OCI-LY7 (cell line): ENCODE results near the gene GTSE1.

Experiments
- EZH2phosphoT487 ChIP-seq: fragments of 200-600 bp; sonication (generic); IDR thresholded peaks from 2 replicates; pipeline ENCODE4 v1.6.1; 2018; ENCODE audit warnings: low read depth, borderline replicate concordance, mild to moderate bottlenecking, mixed run types, antibody characterized with exemption, low read length, moderate library complexity, mixed read lengths
- TF ChIP-seq, protein P1 (sequence below): fragments of 200-600 bp; sonication (generic); conservative IDR thresholded peaks from 2 replicates; pipeline ENCODE4 v1.5.1; 2014; ENCODE audit warnings: mild to moderate bottlenecking, antibody characterized with exemption, low read length, moderate library complexity, mixed read lengths

DNA sequence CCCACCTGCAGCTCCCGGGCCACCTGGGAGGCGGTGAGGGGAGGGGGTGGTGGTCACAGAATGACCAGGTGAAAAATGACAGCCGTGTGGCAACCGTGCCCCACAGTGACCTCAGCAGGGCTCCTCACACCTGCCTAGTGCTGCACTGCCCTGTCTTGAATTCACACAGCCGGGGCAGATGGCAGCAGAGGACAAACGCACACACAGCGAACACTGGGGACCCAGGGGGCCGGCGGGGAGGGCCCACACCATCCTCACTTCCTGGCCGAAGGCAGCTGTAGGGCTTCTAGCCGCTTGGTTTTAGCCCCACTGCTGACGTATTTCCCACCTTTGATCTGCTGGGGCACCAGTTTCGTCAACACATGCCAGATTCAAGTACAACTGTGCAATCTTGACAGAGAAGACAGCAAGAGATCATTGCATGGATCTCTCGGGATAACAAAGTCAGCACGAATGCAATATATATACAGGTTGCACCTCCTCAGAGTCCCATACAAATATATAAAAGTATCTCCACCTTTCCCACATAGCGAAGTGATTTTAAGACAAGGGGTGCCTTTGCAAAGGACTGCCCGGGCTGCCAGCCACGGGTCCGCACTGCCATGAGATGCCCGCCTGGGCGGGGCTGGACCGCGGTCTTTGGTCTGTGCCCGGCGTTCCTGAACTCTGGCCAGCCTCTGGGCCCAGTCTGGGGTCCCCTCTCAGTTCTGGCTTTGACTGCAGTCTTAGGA is 65.7 kb downstream of the GTSE1 start:
- TF ChIP-seq, protein P1, sequence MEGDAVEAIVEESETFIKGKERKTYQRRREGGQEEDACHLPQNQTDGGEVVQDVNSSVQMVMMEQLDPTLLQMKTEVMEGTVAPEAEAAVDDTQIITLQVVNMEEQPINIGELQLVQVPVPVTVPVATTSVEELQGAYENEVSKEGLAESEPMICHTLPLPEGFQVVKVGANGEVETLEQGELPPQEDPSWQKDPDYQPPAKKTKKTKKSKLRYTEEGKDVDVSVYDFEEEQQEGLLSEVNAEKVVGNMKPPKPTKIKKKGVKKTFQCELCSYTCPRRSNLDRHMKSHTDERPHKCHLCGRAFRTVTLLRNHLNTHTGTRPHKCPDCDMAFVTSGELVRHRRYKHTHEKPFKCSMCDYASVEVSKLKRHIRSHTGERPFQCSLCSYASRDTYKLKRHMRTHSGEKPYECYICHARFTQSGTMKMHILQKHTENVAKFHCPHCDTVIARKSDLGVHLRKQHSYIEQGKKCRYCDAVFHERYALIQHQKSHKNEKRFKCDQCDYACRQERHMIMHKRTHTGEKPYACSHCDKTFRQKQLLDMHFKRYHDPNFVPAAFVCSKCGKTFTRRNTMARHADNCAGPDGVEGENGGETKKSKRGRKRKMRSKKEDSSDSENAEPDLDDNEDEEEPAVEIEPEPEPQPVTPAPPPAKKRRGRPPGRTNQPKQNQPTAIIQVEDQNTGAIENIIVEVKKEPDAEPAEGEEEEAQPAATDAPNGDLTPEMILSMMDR, result peak; percentile 26; the same call in 1 of the 2 replicates
- TF ChIP-seq EZH2phosphoT487, result no peak
